ENCODE data around the gene CRADD. TPM values are rescaled to one million over a fixed set of nuclear protein-coding genes. Genes with fewer than 3 reads are reported as not detected.

The CRADD gene
- total and polyA plus RNA-seq, 2 experiments from 2014 or later: 18.6 to 21.5 TPM

- Histone ChIP-seq H3K9ac (no peak overlapping the region), H3K4me1 (ENCODE audit: insufficient read depth) (0 out of 2 replicates have a peak, but pooled peaks cover 12% of the 10 kb centered on the region), H3F3A (ENCODE audit: insufficient read depth) (no peaks in the 10 kb centered on the region), H3K4me2 (ENCODE audit: unreplicated experiment) (no peak overlapping the region), H3K9me2 (ENCODE audit: insufficient read depth) (no peaks in the 10 kb centered on the region), H3K27ac (no peak overlapping the region), H4K20me1 (ENCODE audit: insufficient read depth) (no peaks in the 10 kb centered on the region), H3K4me3 (no peak overlapping the region), H3K27me3 (replicated peaks; ENCODE audit: insufficient read depth) (no peaks in the 10 kb centered on the region), H3K79me2 (ENCODE audit: insufficient read depth) (no peaks in the 10 kb centered on the region), H3K9me3 (ENCODE audit: low read depth) (no peaks in the 10 kb centered on the region), H2AFZ (no peak overlapping the region), H3K36me3 (ENCODE audit: low read depth) (no peaks in the 10 kb centered on the region)
- 95 to 97% methylated on average over 1 of the region's 1 CpG for WGBS, 2 experiments (ENCODE audit: low coverage in 1 of 2, low lambda C conversion rate in 2 of 2, missing lambda C conversion rate in 2 of 2)
- no peak for TF ChIP-seq EZH2phosphoT487 (IDR thresholded peaks at IDR 0.05; ENCODE audit: insufficient read depth, low read depth)
- no peak for TF ChIP-seq EZH2 (IDR thresholded peaks at IDR 0.05; ENCODE audit: insufficient read depth, poor library complexity, severe bottlenecking)
- in situ Hi-C loops (cut with MboI): no loop called here
- no peak for DNase-seq
Observed at GRCh38 chr12:93757792-93758694, 80.9 kb downstream of the CRADD start.

- Histone ChIP-seq H3K9ac (no peak overlapping the region), H3K4me2 (ENCODE audit: unreplicated experiment) (no peak overlapping the region), H3K27ac (no peak overlapping the region), H2AFZ (no peak overlapping the region), H3K9me3 (ENCODE audit: low read depth) (no peaks in the 10 kb centered on the region), H3K27me3 (replicated peaks; ENCODE audit: insufficient read depth) (no peaks in the 10 kb centered on the region), H3K4me3 (no peak overlapping the region), H3F3A (ENCODE audit: insufficient read depth) (no peaks in the 10 kb centered on the region), H3K9me2 (ENCODE audit: insufficient read depth) (no peaks in the 10 kb centered on the region), H3K36me3 (ENCODE audit: low read depth) (no peaks in the 10 kb centered on the region), H3K79me2 (ENCODE audit: insufficient read depth) (no peaks in the 10 kb centered on the region), H4K20me1 (ENCODE audit: insufficient read depth) (no peaks in the 10 kb centered on the region), H3K4me1 (ENCODE audit: insufficient read depth) (0 out of 2 replicates have a peak, but pooled peaks cover 12% of the 10 kb centered on the region)
- TF ChIP-seq EZH2 (IDR thresholded peaks at IDR 0.05; ENCODE audit: insufficient read depth, poor library complexity, severe bottlenecking) (no peak), EZH2phosphoT487 (IDR thresholded peaks at IDR 0.05; ENCODE audit: insufficient read depth, low read depth) (no peak)
- WGBS, 2 experiments (ENCODE audit: low coverage in 1 of 2, low lambda C conversion rate in 2 of 2, missing lambda C conversion rate in 2 of 2): 94 to 96% methylated on average over 1 of the region's 1 CpG
- in situ Hi-C loops (cut with MboI): no loop called here
- no peak for DNase-seq
Observed at GRCh38 chr12:93758801-93759373, 81.7 kb downstream of the CRADD start.

- no peaks in the 10 kb centered on the region for H3K9me2 ChIP-seq (ENCODE audit: insufficient read depth)
- TF ChIP-seq EZH2 (IDR thresholded peaks at IDR 0.05; ENCODE audit: insufficient read depth, poor library complexity, severe bottlenecking) (no peak), EZH2phosphoT487 (IDR thresholded peaks at IDR 0.05; ENCODE audit: insufficient read depth, low read depth) (no peak)
- no peaks in the 10 kb centered on the region for H3K36me3 ChIP-seq (ENCODE audit: low read depth)
- no peaks in the 10 kb centered on the region for H3F3A ChIP-seq (ENCODE audit: insufficient read depth)
- no peaks in the 10 kb centered on the region for H3K27me3 ChIP-seq (replicated peaks; ENCODE audit: insufficient read depth)
- H3K79me2 ChIP-seq (ENCODE audit: insufficient read depth): no peaks in the 10 kb centered on the region
- no peak overlapping the region for H3K4me2 ChIP-seq (ENCODE audit: unreplicated experiment)
- no peak overlapping the region for H3K4me3 ChIP-seq
- WGBS, 2 experiments (ENCODE audit: low coverage in 1 of 2, low lambda C conversion rate in 2 of 2, missing lambda C conversion rate in 2 of 2): 83 to 85% methylated on average over 2 of the region's 2 CpGs
- no peak overlapping the region for H2AFZ ChIP-seq
- H3K27ac ChIP-seq: no peak overlapping the region
- H3K9ac ChIP-seq: no peak overlapping the region
- in situ Hi-C loops (cut with MboI): no loop called here
- H3K9me3 ChIP-seq (ENCODE audit: low read depth): no peaks in the 10 kb centered on the region
- no peak for DNase-seq
- no peaks in the 10 kb centered on the region for H4K20me1 ChIP-seq (ENCODE audit: insufficient read depth)
- H3K4me1 ChIP-seq (ENCODE audit: insufficient read depth): 0 out of 2 replicates have a peak, but pooled peaks cover 12% of the 10 kb centered on the region
Observed at GRCh38 chr12:93759512-93760081, 82.4 kb downstream of the CRADD start.

GRCh38 chr12:93760275-93760875 lies 83.2 kb downstream of the CRADD start:
- no peak for TF ChIP-seq EZH2 (IDR thresholded peaks at IDR 0.05; ENCODE audit: insufficient read depth, poor library complexity, severe bottlenecking)
- Histone ChIP-seq H4K20me1 (ENCODE audit: insufficient read depth) (no peaks in the 10 kb centered on the region), H3F3A (ENCODE audit: insufficient read depth) (no peaks in the 10 kb centered on the region), H2AFZ (no peak overlapping the region), H3K4me3 (no peak overlapping the region), H3K36me3 (ENCODE audit: low read depth) (no peaks in the 10 kb centered on the region), H3K27me3 (replicated peaks; ENCODE audit: insufficient read depth) (no peaks in the 10 kb centered on the region), H3K9me2 (ENCODE audit: insufficient read depth) (no peaks in the 10 kb centered on the region), H3K9ac (no peak overlapping the region), H3K27ac (no peak overlapping the region), H3K4me1 (ENCODE audit: insufficient read depth) (0 out of 2 replicates have a peak, but pooled peaks cover 12% of the 10 kb centered on the region), H3K4me2 (ENCODE audit: unreplicated experiment) (no peak overlapping the region), H3K79me2 (ENCODE audit: insufficient read depth) (no peaks in the 10 kb centered on the region), H3K9me3 (ENCODE audit: low read depth) (no peaks in the 10 kb centered on the region)
- in situ Hi-C loops (cut with MboI): no loop called here
- no peak for DNase-seq
- 95 to 97% methylated on average over 3 of the region's 3 CpGs for WGBS, 2 experiments (ENCODE audit: low coverage in 1 of 2, low lambda C conversion rate in 2 of 2, missing lambda C conversion rate in 2 of 2)

Data from GM23248 (cell line).